H1 (cell line): ENCODE results near the gene ANKRD61.
"Not testable (repeated sequence)": the region's sequence is repeated elsewhere in the genome, so short reads cannot be mapped to it uniquely, and the experiment has no call there.

Source experiments
- CHD1 ChIP-seq: IDR thresholded peaks from 2 replicates; pipeline ENCODE4 v1.6.1; 2012; ENCODE audit warnings: low read depth, low read length, improper control_type of control experiment
- EGR1 ChIP-seq: IDR thresholded peaks from 2 replicates; pipeline ENCODE4 v1.6.1; 2011; ENCODE audit warnings: low read depth, low read length, borderline replicate concordance
- POLR2AphosphoS5 ChIP-seq: IDR thresholded peaks from 2 replicates; pipeline ENCODE4 v1.6.1; 2011; ENCODE audit warnings: low read depth, low read length
- RAD21 ChIP-seq, 2 experiments: IDR thresholded peaks in 1 of 2; conservative IDR thresholded peaks in 1 of 2; 2 replicates each; pipeline ENCODE4 v1.6.1; 2011; ENCODE audit warnings: low read depth in 2 of 2, low read length in 2 of 2, improper control_type of control experiment in 1 of 2, inconsistent platforms in 1 of 2, mild to moderate bottlenecking in 1 of 2, moderate library complexity in 1 of 2
- RBBP5 ChIP-seq: IDR thresholded peaks from 2 replicates; pipeline ENCODE4 v1.7.1; 2012; ENCODE audit warnings: low read depth, mild to moderate bottlenecking, inconsistent platforms, low read length, moderate library complexity, borderline replicate concordance
- SP1 ChIP-seq: IDR thresholded peaks from 2 replicates; pipeline ENCODE4 v1.6.1; 2011; ENCODE audit warnings: low read depth, low read length
- TF ChIP-seq, protein P1 (sequence below), 3 experiments: IDR thresholded peaks; 1 replicate in 2 of 3; 2 replicates in 1 of 3; pipeline versions ENCODE4 v1.5.1 to v1.6.1; 2011; ENCODE audit warnings: low read length in 3 of 3, mild to moderate bottlenecking in 3 of 3, inconsistent platforms in 2 of 3, low read depth in 1 of 3, moderate library complexity in 1 of 3; ENCODE audit not compliant: insufficient read depth in 1 of 3; ENCODE audit errors: control extremely low read depth in 1 of 3

DNA sequence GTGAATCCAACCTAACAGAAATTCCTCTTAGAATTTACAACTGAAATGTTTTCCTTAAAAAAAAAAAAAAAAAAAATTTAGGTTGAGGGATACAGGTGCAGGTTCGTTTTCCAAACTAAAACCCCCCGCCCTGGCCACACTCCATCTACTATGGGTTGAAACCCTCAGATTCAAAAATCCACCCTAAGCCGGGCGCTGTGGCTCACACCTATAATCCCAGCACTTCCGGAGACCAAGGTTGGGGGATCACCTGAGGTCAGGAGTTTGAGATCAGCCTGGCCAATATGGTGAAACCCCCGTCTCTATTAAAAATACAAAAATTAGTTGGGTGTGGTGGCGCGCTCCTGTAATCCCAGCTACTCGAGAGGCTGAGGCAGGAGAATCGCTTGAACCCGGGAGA, 28.8 kb downstream of the ANKRD61 start:
- not testable (repeated sequence) for TF ChIP-seq RBBP5; SP1; CHD1; EGR1; POLR2AphosphoS5; RAD21 (IDR thresholded peaks at IDR 0.05 in 1 of 2, conservative IDR thresholded peaks at IDR 0.05 in 1 of 2; ENCODE audit: low read depth in 2 of 2, low read length in 2 of 2)
- TF ChIP-seq, protein P1, sequence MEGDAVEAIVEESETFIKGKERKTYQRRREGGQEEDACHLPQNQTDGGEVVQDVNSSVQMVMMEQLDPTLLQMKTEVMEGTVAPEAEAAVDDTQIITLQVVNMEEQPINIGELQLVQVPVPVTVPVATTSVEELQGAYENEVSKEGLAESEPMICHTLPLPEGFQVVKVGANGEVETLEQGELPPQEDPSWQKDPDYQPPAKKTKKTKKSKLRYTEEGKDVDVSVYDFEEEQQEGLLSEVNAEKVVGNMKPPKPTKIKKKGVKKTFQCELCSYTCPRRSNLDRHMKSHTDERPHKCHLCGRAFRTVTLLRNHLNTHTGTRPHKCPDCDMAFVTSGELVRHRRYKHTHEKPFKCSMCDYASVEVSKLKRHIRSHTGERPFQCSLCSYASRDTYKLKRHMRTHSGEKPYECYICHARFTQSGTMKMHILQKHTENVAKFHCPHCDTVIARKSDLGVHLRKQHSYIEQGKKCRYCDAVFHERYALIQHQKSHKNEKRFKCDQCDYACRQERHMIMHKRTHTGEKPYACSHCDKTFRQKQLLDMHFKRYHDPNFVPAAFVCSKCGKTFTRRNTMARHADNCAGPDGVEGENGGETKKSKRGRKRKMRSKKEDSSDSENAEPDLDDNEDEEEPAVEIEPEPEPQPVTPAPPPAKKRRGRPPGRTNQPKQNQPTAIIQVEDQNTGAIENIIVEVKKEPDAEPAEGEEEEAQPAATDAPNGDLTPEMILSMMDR (IDR thresholded peaks at IDR 0.05; ENCODE audit: control extremely low read depth in 1 of 3, insufficient read depth in 1 of 3, low read depth in 1 of 3, low read length in 3 of 3): not testable (repeated sequence)
